Measurements from ENCODE around the gene EIF4G2. TPM values are rescaled to one million over a fixed set of nuclear protein-coding genes. Genes with fewer than 3 reads are reported as not detected.

EIF4G2 gene
- total RNA-seq, 1 donor from 2014 or later = 815 TPM

- intact Hi-C loops (cut with micrococcal nuclease) = loop anchor here (2.0 to 10.0 kb wide), 6 partner anchors 123 to 1235 kb away; partner anchors contain the start of genes RNF141 and WEE1
These were observed 841 bp upstream of the EIF4G2 start for GRCh38 chr11:10809373-10810160.

GRCh38 chr11:10808235-10808552 lies 532 bp downstream of the EIF4G2 start:
- intact Hi-C loops (cut with micrococcal nuclease) = loop anchor here (1.0 to 10.0 kb wide), 8 partner anchors 50 to 1233 kb away; partner anchors contain the start of genes CTR9, RNF141, WEE1 and ZBED5

GRCh38 chr11:10807493-10808234 lies 1.1 kb downstream of the EIF4G2 start:
- intact Hi-C loops (cut with micrococcal nuclease) = loop anchor here (1.0 to 10.0 kb wide), 8 partner anchors 51 to 1233 kb away; partner anchors contain the start of genes CTR9, RNF141, WEE1 and ZBED5

- intact Hi-C loops (cut with micrococcal nuclease) = loop anchor here (5.0 to 10.0 kb wide), 3 partner anchors 126 to 1231 kb away; partner anchors contain the start of genes RNF141 and WEE1
These were observed 2.5 kb downstream of the EIF4G2 start for GRCh38 chr11:10806206-10806605.

GRCh38 chr11:10805741-10806140 lies 3.0 kb downstream of the EIF4G2 start:
- intact Hi-C loops (cut with micrococcal nuclease) = loop anchor here (5.0 to 10.0 kb wide), 3 partner anchors 127 to 1231 kb away; partner anchors contain the start of genes RNF141 and WEE1

- intact Hi-C loops (cut with micrococcal nuclease) = loop anchor here (10.0 kb wide), 1 partner anchor 1229 kb away; the partner anchor contains the start of gene WEE1
These were observed 5.0 kb downstream of the EIF4G2 start for GRCh38 chr11:10803676-10804075.

- intact Hi-C loops (cut with micrococcal nuclease) = loop anchor here (10.0 kb wide), 1 partner anchor 1225 kb away; the partner anchor contains the start of gene WEE1
These were observed 8.4 kb downstream of the EIF4G2 start for GRCh38 chr11:10800292-10800691.

GRCh38 chr11:10798330-10798928 lies 10.3 kb downstream of the EIF4G2 start:
- intact Hi-C loops (cut with micrococcal nuclease) = no loop called here

- intact Hi-C loops (cut with micrococcal nuclease) = no loop called here
These were observed 11.2 kb downstream of the EIF4G2 start for GRCh38 chr11:10797531-10797930.

GRCh38 chr11:10797001-10797400 lies 11.7 kb downstream of the EIF4G2 start:
- intact Hi-C loops (cut with micrococcal nuclease) = no loop called here

- intact Hi-C loops (cut with micrococcal nuclease) = no loop called here
These were observed 12.5 kb downstream of the EIF4G2 start for GRCh38 chr11:10796191-10796590.

- intact Hi-C loops (cut with micrococcal nuclease) = loop anchor here (2.0 kb wide), 1 partner anchor 139 kb away; no protein-coding TSS in a partner anchor
These were observed 15.1 kb downstream of the EIF4G2 start for GRCh38 chr11:10793470-10794255.

- intact Hi-C loops (cut with micrococcal nuclease) = loop anchor here (1.0 to 2.0 kb wide), 2 partner anchors 140 to 230 kb away; no protein-coding TSS in a partner anchor
These were observed 16.2 kb downstream of the EIF4G2 start for GRCh38 chr11:10792385-10793068.

- intact Hi-C loops (cut with micrococcal nuclease) = no loop called here
These were observed 22.3 kb downstream of the EIF4G2 start for GRCh38 chr11:10786451-10786850.

GRCh38 chr11:10785146-10785474 lies 23.6 kb downstream of the EIF4G2 start:
- intact Hi-C loops (cut with micrococcal nuclease) = no loop called here

GRCh38 chr11:10784232-10785145 lies 24.2 kb downstream of the EIF4G2 start:
- intact Hi-C loops (cut with micrococcal nuclease) = no loop called here

GRCh38 chr11:10780040-10780439 lies 28.7 kb downstream of the EIF4G2 start:
- intact Hi-C loops (cut with micrococcal nuclease) = no loop called here

- intact Hi-C loops (cut with micrococcal nuclease) = no loop called here
These were observed 29.6 kb downstream of the EIF4G2 start for GRCh38 chr11:10779086-10779485.
